Neural cell (in vitro differentiated cells): ENCODE data around the gene AVL9. TPM values are rescaled to one million over a fixed set of nuclear protein-coding genes. Genes with fewer than 3 reads are reported as not detected.

Source experiments
- H2AFZ ChIP-seq: fragments of 200-600, 300-800 bp; sonication (generic), shearing (Covaris generic); 2 replicates; pipeline ENCODE4 v1.6.0; 2014; ENCODE audit warnings: low read depth, mild to moderate bottlenecking, antibody characterized with exemption, low read length, moderate library complexity
- H3F3A ChIP-seq: fragments of 200-600 bp; shearing (Covaris generic); 2 replicates; pipeline ENCODE4 v1.6.1; 2016; ENCODE audit warnings: mild to moderate bottlenecking, moderate library complexity, mixed read lengths, antibody characterized with exemption, low read length; ENCODE audit not compliant: insufficient read depth, poor library complexity, severe bottlenecking
- H3K27ac ChIP-seq: fragments of 200-600, 300-800 bp; sonication (generic), shearing (Covaris generic); 2 replicates; pipeline ENCODE4 v1.5.1; 2014; ENCODE audit warnings: mild to moderate bottlenecking, low read length, moderate library complexity
- H3K27me3 ChIP-seq: fragments of 300-800, 200-600 bp; sonication (generic), shearing (Covaris generic); 2 replicates; pipeline ENCODE4 v1.6.0; 2014; ENCODE audit warnings: mild to moderate bottlenecking, low read depth, low read length, moderate library complexity; ENCODE audit not compliant: insufficient read depth
- H3K36me3 ChIP-seq: fragments of 300-800, 200-600 bp; sonication (generic), shearing (Covaris generic); 2 replicates; pipeline ENCODE4 v1.5.1; 2014; ENCODE audit warnings: mild to moderate bottlenecking, antibody characterized with exemption, low read length, moderate library complexity; ENCODE audit not compliant: insufficient read depth
- H3K4me2 ChIP-seq: fragments of 300-800, 200-600 bp; sonication (generic), shearing (Covaris generic); 2 replicates; pipeline ENCODE4 v1.6.0; 2014; ENCODE audit warnings: mild to moderate bottlenecking, low read length
- H3K4me3 ChIP-seq: fragments of 300-800, 200-600 bp; sonication (generic), shearing (Covaris generic); 2 replicates; pipeline ENCODE4 v1.5.1; 2014; ENCODE audit warnings: mild to moderate bottlenecking, low read length, moderate library complexity
- H3K79me2 ChIP-seq: fragments of 200-600 bp; shearing (Covaris generic); replicated peaks from 2 replicates; pipeline ENCODE4 v1.6.0; 2014; ENCODE audit warnings: mild to moderate bottlenecking, low read length, moderate library complexity; ENCODE audit not compliant: insufficient read depth
- H3K9ac ChIP-seq: fragments of 300-800, 200-600 bp; sonication (generic), shearing (Covaris generic); 2 replicates; pipeline ENCODE4 v1.6.1; 2016; ENCODE audit warnings: mild to moderate bottlenecking, low read length, mixed read lengths
- H3K9me2 ChIP-seq: fragments of 200-600 bp; shearing (Covaris generic); 2 replicates; pipeline ENCODE4 v1.6.1; 2016; ENCODE audit warnings: mild to moderate bottlenecking, low read length, mixed read lengths; ENCODE audit not compliant: insufficient read depth
- H3K9me3 ChIP-seq: fragments of 200-600, 300-800 bp; sonication (generic), shearing (Covaris generic); 2 replicates; pipeline ENCODE4 v1.6.1; 2016; ENCODE audit warnings: mild to moderate bottlenecking, mixed run types, low read length, moderate library complexity, mixed read lengths
- H4K20me1 ChIP-seq: fragments of 200-600 bp; shearing (Covaris generic); 2 replicates; pipeline ENCODE4 v1.6.1; 2016; ENCODE audit warnings: mild to moderate bottlenecking, mixed run types; ENCODE audit not compliant: insufficient read depth
- CTCF ChIP-seq: fragments of 450-650 bp; IDR thresholded peaks from 2 replicates; pipeline ENCODE4 v1.5.1; 2014; ENCODE audit warnings: antibody characterized with exemption, mild to moderate bottlenecking, moderate library complexity; ENCODE audit not compliant: poor library complexity, severe bottlenecking
- EP300 ChIP-seq: fragments of 450-650 bp; conservative IDR thresholded peaks from 2 replicates; pipeline ENCODE4 v1.6.1; 2014; ENCODE audit warnings: antibody characterized with exemption, mild to moderate bottlenecking, moderate library complexity; ENCODE audit not compliant: poor library complexity, severe bottlenecking
- EZH2 ChIP-seq: fragments of 200-600, 300-800 bp; shearing (Covaris generic), sonication (generic); IDR thresholded peaks from 2 replicates; pipeline ENCODE4 v1.6.1; 2014; ENCODE audit warnings: antibody characterized with exemption, low read length, borderline replicate concordance, mild to moderate bottlenecking; ENCODE audit not compliant: insufficient read depth, poor library complexity, severe bottlenecking
- MXI1 ChIP-seq: fragments of 450-650 bp; conservative IDR thresholded peaks from 2 replicates; pipeline ENCODE4 v1.6.1; 2014; ENCODE audit warnings: antibody characterized with exemption, mild to moderate bottlenecking; ENCODE audit not compliant: poor library complexity, severe bottlenecking
- POLR2AphosphoS5 ChIP-seq: IDR thresholded peaks from 2 replicates; pipeline ENCODE4 v1.6.1; 2012
- RAD21 ChIP-seq: fragments of 450-650 bp; conservative IDR thresholded peaks from 2 replicates; pipeline ENCODE4 v1.6.1; 2014; ENCODE audit warnings: antibody characterized with exemption, mild to moderate bottlenecking, moderate library complexity
- REST ChIP-seq: IDR thresholded peaks from 2 replicates; pipeline ENCODE4 v1.6.1; 2012; ENCODE audit warnings: borderline replicate concordance
- SMC3 ChIP-seq: fragments of 450-650 bp; conservative IDR thresholded peaks from 2 replicates; pipeline ENCODE4 v1.6.1; 2014; ENCODE audit warnings: antibody characterized with exemption, mild to moderate bottlenecking, moderate library complexity; ENCODE audit not compliant: poor library complexity
- TAF1 ChIP-seq: IDR thresholded peaks from 2 replicates; pipeline ENCODE4 v1.6.1; 2012; ENCODE audit warnings: low read depth
- polyA plus RNA-seq: library from polyadenylated mRNA; depleted of rRNA; stranded (reverse); fragments of >200 nt; gene quantifications from 2 replicates; pipeline ENCODE4 v1.2.3, GENCODE V29; 2014

Gene AVL9
- polyA plus RNA-seq, 1 donor from 2014 or later = 47.2 TPM

- H3K9ac ChIP-seq = no peak overlapping the region
- H3K4me2 ChIP-seq = no peak overlapping the region
- no peaks in the 10 kb centered on the region for H3K9me2 ChIP-seq
- H3K79me2 ChIP-seq = no peaks in the 10 kb centered on the region
- no peak overlapping the region for H3K4me3 ChIP-seq
- no peaks in the 10 kb centered on the region for H3F3A ChIP-seq
- H4K20me1 ChIP-seq = no peaks in the 10 kb centered on the region
- no peak overlapping the region for H2AFZ ChIP-seq
- TF ChIP-seq EP300 (no peak), RAD21 (no peak), POLR2AphosphoS5 (no peak), TAF1 (no peak), CTCF (no peak), SMC3 (no peak), MXI1 (no peak), REST (no peak)
- H3K9me3 ChIP-seq = no peaks in the 10 kb centered on the region
- no peaks in the 10 kb centered on the region for H3K27me3 ChIP-seq
- no peak overlapping the region for H3K27ac ChIP-seq
- peaks cover 9% of the 10 kb centered on the region for H3K36me3 ChIP-seq
Observed at GRCh38 chr7:32588657-32589056, 93.4 kb downstream of the AVL9 start.

GRCh38 chr7:32591938-32592337, 96.6 kb downstream of the AVL9 start:
- no peaks in the 10 kb centered on the region for H3K9me2 ChIP-seq
- H3F3A ChIP-seq = no peaks in the 10 kb centered on the region
- H3K4me2 ChIP-seq = no peak overlapping the region
- H2AFZ ChIP-seq = no peak overlapping the region
- no peak overlapping the region for H3K9ac ChIP-seq
- H3K9me3 ChIP-seq = no peaks in the 10 kb centered on the region
- H3K36me3 ChIP-seq = peaks cover 9% of the 10 kb centered on the region
- no peak for TF ChIP-seq REST
- no peak for TF ChIP-seq RAD21
- no peak for TF ChIP-seq EZH2
- TF ChIP-seq EP300 = no peak
- TF ChIP-seq SMC3 = no peak
- no peak for TF ChIP-seq MXI1
- H4K20me1 ChIP-seq = no peaks in the 10 kb centered on the region
- H3K27me3 ChIP-seq = no peaks in the 10 kb centered on the region
- no peaks in the 10 kb centered on the region for H3K79me2 ChIP-seq
- no peak overlapping the region for H3K4me3 ChIP-seq
- H3K27ac ChIP-seq = no peak overlapping the region
